HG02571 (cell line): ENCODE measurements around the gene DSTN.
"Not testable (repeated sequence)": the region's sequence is repeated elsewhere in the genome, so short reads cannot be mapped to it uniquely, and the experiment has no call there.

Experiments
- ATAC-seq: cut with Tn5 transposase; IDR thresholded peaks from one replicate; pipeline ENCODE4 v1.9.1; 2021; ENCODE audit warnings: mild to moderate bottlenecking, moderate library complexity; ENCODE audit not compliant: unreplicated experiment

Gene DSTN

GRCh38 chr20:17648791-17649730 lies 79.2 kb downstream of the DSTN start:
- no peak for ATAC-seq

DNA sequence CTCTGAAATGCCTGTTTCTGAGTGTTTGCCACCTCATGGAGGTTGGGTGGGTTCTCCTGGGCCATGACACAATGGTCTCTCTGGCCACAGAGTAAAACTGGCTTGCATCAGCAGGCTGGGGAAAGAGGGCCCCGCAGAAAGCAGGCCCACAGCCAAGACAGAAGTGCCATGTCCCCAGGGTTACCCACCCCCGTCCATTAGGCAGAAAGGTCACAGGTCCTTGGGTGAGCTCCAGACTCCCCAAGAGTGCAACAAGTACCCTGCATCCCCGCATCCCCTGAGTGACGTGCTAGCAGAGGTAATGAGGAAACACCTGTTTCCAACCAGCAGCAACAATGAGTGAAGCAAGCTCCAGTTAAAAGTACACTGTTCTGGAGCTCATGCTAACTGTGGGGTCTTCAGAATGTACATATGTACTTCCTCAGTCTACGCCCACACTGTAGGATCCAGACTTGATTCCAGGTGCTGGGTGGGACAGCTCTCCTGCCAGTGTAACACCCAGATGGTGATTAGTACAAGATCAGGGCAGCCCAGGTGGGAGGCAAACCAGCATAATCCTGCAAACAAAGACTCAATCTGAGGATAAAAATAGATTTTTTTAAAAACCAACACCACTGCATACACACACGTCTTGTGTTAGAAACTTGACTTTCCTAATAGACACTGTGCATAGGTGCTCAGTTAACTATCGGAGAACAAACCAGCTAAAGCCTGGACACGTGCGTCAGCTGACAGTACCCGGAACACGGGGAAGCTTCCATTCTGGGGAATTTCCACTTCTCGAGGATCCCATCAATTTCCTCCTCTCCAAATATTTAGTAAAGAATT lies 80.6 kb downstream of the DSTN start:
- ATAC-seq = no peak

GRCh38 chr20:17651129-17651759 lies 81.4 kb downstream of the DSTN start:
- no peak for ATAC-seq

- no peak for ATAC-seq
Measured at GRCh38 chr20:17651760-17652388, 82.0 kb downstream of the DSTN start.

- ATAC-seq = no peak
Measured at GRCh38 chr20:17652411-17652810, 82.5 kb downstream of the DSTN start.

DNA sequence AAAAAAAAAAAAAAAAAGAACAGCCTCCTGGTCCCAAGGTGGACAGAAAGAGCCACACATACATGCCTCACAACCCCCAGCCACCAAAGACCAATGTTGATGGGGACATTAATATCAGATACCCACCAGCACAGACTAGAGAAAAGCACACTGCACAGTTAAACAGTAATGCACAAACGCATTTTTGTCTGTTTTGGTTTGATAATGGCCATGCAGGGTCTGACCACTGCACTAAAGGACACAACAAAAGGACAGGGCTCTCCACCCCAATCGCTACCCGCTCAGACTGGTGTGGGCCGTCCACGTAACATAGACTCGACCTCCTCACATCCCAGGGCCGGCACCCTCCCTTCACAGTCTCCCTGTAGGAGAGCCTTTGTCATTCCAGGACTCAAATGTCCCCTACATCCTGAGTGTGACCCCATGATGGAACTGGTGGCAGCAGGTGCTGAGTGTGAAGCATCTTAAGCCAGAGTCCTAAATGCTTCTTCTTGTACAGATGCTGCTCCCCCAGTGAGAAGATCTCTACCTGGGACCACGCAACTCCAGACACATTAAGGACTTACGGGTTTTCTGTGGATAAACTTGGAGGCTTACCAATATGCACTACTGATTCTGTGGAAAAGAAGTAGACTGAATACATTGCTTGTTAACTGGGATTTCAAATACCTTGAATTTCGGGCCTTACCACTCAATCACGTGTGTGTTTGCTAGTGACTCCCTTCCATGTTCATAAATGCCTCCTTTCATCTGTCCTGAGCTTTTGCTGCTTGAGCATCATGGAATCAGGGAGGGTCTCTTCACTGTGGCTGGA lies 84.2 kb downstream of the DSTN start:
- no peak for ATAC-seq

GRCh38 chr20:17654649-17655285 lies 84.9 kb downstream of the DSTN start:
- no peak for ATAC-seq

GRCh38 chr20:17655286-17655651 lies 85.4 kb downstream of the DSTN start:
- ATAC-seq = no peak

DNA sequence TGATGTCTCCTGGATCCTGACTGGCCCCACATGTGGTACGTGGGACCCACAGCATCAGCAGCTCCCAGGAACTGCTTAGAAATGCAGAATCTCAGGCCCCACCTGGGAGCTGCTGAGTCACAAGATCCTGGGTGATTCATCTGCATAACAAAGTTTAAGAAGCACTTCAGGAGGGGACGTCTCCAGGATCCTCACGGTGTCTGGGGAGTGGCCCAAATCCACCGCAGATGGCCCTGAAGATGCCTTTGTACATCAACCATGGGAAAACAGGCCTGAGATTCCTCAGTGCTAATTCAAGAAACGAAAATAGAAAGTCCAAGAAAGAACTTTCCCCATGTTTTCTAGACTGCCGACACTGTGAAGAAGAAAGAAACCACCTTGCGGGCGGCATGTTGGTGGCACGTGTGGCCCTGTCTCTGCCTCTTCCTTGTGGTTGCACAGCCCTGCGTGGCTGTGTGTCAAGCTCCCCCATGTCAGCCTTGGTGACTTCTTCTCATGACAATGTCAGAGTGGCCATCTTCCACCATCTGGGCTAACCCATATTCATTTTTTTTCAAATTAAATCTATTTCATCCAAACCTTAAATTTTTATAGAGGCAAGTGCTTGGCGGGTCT lies 86.1 kb downstream of the DSTN start:
- ATAC-seq = no peak

DNA sequence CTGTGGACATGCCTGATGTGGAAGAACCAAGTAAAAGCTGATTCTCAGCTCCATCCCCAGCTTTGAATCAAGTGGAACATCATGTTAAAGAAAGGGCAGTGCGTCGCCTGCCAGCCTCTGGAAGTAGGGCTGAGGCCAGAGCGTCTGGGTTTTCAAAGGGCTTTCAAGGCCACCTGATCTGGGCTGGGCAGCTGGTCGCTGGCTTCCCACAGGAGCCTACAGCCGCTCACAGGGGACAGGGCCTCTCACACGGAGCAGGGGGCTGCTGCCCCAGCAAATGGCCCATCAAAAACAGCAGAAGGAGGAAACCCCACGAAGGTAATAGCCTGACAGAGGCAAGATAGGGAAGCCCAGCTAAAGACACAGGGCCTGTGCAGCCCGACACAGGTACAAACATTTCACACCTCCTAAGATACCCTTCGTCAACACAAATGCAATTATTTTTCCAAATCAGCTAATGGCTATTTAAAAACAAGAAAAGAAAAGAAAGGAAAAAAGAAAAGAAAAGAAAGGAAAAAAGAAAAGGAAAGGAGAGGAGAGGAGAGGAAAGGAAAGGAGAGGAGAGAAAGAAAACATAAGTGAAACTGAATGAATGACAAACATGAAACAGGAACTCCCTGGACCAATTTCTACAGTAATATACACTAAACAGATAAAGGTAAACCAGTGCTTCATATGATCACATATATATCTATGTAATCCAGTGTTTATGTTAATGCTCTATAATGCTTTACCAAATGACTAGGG lies 87.4 kb downstream of the DSTN start:
- ATAC-seq = no peak

DNA sequence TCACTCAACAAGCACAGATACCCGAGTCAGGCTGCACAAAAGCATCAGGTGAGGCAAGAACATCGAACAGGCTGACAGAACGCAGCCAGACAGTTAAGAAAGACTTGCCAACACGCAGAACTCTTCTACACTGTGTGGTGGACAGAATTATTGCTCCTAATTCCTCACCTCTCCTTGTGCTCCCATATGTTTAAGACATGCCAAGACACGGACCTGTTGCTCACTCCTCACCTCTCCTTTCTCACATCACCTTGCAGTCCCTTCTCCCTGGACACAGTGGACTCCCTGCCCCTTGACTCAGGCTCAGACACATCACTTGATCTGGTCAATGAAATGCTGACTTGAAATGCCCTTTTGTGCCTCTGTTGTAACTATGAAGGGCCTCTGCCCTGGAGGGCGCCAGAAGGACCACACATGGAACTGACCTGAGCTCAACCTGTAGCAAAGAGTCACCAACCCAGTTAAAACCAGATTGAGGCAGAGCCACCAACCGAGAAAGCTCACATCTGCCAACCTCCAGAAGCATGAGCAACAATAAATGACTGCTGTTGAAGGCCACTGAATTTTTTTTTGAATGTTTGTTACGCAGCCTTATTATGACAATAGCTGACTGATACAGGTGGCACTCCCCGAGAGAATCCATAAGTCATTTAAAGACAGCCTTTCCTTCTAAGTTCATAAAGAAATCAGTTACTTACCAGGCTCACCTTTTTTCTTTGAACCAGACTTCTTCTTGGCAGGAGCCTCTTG lies 88.2 kb downstream of the DSTN start:
- no peak for ATAC-seq

DNA sequence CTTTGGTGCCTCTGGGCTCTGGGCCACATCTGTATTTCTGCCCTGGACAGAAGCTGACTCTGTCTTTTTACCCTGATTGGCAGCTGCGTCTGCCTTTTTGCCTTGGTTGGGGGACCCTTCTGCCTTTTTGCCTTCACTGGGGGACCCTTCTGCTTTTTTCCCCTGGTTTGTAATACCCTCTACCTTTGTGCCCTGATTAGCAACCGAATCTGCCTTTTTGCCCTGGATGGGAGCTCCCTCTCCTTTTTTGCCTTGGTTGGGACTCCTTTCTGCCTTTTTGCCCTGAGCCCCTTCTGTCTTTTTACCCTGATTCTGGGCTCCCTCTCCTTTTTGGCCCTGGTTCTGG lies 88.7 kb downstream of the DSTN start:
- no peak for ATAC-seq

DNA sequence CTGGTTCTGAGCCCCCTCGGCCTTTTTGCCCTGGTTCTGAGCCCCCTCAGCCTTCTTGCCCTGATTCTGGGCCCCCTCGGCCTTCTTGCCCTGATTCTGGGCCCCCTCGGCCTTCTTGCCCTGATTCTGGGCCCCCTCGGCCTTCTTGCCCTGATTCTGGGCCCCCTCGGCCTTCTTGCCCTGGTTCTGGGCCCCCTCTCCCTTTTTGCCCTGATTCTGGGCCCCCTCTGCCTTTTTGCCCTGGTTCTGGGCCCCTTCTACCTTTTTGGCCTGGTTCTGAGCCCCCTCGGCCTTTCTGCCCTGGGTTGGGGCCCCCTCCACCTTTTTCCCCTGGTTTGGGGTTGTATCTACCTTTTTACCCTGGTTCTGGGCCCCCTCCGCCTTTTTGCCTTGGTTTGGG lies 89.5 kb downstream of the DSTN start:
- ATAC-seq = not testable (repeated sequence)
